ENCODE results near the gene PTGDR. TPM values are rescaled to one million over a fixed set of nuclear protein-coding genes. Genes with fewer than 3 reads are reported as not detected.

PTGDR gene, protein sequence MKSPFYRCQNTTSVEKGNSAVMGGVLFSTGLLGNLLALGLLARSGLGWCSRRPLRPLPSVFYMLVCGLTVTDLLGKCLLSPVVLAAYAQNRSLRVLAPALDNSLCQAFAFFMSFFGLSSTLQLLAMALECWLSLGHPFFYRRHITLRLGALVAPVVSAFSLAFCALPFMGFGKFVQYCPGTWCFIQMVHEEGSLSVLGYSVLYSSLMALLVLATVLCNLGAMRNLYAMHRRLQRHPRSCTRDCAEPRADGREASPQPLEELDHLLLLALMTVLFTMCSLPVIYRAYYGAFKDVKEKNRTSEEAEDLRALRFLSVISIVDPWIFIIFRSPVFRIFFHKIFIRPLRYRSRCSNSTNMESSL
- 0.23 TPM in 1 of 2 replicates, not detected in the other for total RNA-seq (2014; rRNA removed; shearing (Covaris generic))
- 0.06 TPM in 1 of 2 replicates, not detected in the other for polyA plus RNA-seq (2016; fragmentation: Nextera tagmentation; extraction: Ambion mirVana)
- long read RNA-seq, partial matches to known transcripts: 0 of 2 reads
- long read RNA-seq, other reads (novel, unspliced or antisense): 2 of 2 reads

DNA sequence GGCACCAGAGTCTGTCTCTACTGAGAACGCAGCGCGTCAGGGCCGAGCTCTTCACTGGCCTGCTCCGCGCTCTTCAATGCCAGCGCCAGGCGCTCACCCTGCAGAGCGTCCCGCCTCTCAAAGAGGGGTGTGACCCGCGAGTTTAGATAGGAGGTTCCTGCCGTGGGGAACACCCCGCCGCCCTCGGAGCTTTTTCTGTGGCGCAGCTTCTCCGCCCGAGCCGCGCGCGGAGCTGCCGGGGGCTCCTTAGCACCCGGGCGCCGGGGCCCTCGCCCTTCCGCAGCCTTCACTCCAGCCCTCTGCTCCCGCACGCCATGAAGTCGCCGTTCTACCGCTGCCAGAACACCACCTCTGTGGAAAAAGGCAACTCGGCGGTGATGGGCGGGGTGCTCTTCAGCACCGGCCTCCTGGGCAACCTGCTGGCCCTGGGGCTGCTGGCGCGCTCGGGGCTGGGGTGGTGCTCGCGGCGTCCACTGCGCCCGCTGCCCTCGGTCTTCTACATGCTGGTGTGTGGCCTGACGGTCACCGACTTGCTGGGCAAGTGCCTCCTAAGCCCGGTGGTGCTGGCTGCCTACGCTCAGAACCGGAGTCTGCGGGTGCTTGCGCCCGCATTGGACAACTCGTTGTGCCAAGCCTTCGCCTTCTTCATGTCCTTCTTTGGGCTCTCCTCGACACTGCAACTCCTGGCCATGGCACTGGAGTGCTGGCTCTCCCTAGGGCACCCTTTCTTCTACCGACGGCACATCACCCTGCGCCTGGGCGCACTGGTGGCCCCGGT, at the start of gene PTGDR:
Gene PTGDR, plus strand, starts transcription at position 198 of the 778 bp plus-strand sequence. Its CDS starts 117 bp downstream, at position 315.
- H3K27ac ChIP-seq (ENCODE audit: low read depth): no peak within 1 kb of the TSS
- peak within 1 kb of the TSS; percentile 94 for H3K4me2 ChIP-seq
- no peaks in the 10 kb centered on the region for H3F3A ChIP-seq (replicated peaks; ENCODE audit: low read depth)
- peaks cover 17% of the 10 kb centered on the region for H3K4me1 ChIP-seq (ENCODE audit: insufficient read depth)
- H3K9me2 ChIP-seq (ENCODE audit: insufficient read depth): no peaks in the 10 kb centered on the region
- peaks cover 63% of the 10 kb centered on the region for H3K27me3 ChIP-seq (ENCODE audit: insufficient read depth)
- peak within 1 kb of the TSS; percentile 86 for H3K4me3 Mint-ChIP-seq
- no peak within 1 kb of the TSS for H3K27ac Mint-ChIP-seq
- TF ChIP-seq EZH2 (IDR thresholded peaks at IDR 0.05; ENCODE audit: low read depth, unreplicated experiment): peak; percentile 75
- peak; percentile 59 for TF ChIP-seq EZH2phosphoT487 (IDR thresholded peaks at IDR 0.05; ENCODE audit: unreplicated experiment)
- TF ChIP-seq ZNF331 (CRISPR knock-in tag; IDR thresholded peaks at IDR 0.05; ENCODE audit: low read depth): no peak
- no peaks in the 10 kb centered on the region for H3K9me3 Mint-ChIP-seq
- H3K36me3 Mint-ChIP-seq (ENCODE audit: low read depth): no peaks in the 10 kb centered on the region; the same call in 2 of the 3 replicates
- H3K36me3 ChIP-seq (ENCODE audit: insufficient read depth): no peaks in the 10 kb centered on the region
- peaks cover 46% of the 10 kb centered on the region for H3K27me3 Mint-ChIP-seq (ENCODE audit: insufficient read depth, low read depth, poor library complexity)
- peak within 1 kb of the TSS; percentile 99 for H2AFZ ChIP-seq
- DNase-seq (ENCODE audit: low spot score) (peak; percentile 76), ATAC-seq (peak; percentile 82)
- H4K20me1 ChIP-seq (replicated peaks; ENCODE audit: insufficient read depth): no peaks in the 10 kb centered on the region
- H3K4me3 ChIP-seq: peak within 1 kb of the TSS; percentile 75
- H3K79me2 ChIP-seq (replicated peaks; ENCODE audit: insufficient read depth): no peaks in the 10 kb centered on the region
- H3K4me1 Mint-ChIP-seq: peaks cover 26% of the 10 kb centered on the region

DNA sequence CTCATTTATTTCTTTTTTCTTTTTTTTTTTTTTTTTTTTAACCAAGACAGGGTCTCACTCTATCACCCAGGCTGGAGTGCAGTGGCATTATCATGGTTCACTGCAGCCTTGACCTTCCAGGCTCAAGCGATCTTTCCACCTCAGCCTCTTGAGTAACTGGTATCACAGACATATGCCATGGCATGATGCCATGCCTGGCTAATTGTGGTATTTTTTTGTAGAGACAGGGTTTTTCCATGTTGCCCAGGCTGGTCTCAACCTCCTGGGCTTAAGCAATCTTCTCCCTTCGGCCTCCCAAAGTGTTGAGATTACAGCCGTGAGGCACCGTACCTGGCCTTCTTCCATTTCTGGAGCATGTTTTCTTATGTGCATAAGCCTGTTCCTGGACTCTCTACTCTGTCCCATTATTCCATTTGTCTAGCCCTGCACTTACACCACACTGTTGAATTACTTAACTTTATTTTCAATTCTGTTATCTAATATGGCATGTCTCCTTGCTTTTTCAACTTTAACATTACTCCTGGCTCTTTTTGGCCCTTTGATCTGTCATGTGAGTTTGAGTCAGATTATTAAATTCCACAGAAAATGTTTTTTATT, 47.9 kb upstream of the PTGDR start:
- no peaks in the 10 kb centered on the region for H3K36me3 Mint-ChIP-seq (ENCODE audit: low read depth)
- TF ChIP-seq, protein P1, sequence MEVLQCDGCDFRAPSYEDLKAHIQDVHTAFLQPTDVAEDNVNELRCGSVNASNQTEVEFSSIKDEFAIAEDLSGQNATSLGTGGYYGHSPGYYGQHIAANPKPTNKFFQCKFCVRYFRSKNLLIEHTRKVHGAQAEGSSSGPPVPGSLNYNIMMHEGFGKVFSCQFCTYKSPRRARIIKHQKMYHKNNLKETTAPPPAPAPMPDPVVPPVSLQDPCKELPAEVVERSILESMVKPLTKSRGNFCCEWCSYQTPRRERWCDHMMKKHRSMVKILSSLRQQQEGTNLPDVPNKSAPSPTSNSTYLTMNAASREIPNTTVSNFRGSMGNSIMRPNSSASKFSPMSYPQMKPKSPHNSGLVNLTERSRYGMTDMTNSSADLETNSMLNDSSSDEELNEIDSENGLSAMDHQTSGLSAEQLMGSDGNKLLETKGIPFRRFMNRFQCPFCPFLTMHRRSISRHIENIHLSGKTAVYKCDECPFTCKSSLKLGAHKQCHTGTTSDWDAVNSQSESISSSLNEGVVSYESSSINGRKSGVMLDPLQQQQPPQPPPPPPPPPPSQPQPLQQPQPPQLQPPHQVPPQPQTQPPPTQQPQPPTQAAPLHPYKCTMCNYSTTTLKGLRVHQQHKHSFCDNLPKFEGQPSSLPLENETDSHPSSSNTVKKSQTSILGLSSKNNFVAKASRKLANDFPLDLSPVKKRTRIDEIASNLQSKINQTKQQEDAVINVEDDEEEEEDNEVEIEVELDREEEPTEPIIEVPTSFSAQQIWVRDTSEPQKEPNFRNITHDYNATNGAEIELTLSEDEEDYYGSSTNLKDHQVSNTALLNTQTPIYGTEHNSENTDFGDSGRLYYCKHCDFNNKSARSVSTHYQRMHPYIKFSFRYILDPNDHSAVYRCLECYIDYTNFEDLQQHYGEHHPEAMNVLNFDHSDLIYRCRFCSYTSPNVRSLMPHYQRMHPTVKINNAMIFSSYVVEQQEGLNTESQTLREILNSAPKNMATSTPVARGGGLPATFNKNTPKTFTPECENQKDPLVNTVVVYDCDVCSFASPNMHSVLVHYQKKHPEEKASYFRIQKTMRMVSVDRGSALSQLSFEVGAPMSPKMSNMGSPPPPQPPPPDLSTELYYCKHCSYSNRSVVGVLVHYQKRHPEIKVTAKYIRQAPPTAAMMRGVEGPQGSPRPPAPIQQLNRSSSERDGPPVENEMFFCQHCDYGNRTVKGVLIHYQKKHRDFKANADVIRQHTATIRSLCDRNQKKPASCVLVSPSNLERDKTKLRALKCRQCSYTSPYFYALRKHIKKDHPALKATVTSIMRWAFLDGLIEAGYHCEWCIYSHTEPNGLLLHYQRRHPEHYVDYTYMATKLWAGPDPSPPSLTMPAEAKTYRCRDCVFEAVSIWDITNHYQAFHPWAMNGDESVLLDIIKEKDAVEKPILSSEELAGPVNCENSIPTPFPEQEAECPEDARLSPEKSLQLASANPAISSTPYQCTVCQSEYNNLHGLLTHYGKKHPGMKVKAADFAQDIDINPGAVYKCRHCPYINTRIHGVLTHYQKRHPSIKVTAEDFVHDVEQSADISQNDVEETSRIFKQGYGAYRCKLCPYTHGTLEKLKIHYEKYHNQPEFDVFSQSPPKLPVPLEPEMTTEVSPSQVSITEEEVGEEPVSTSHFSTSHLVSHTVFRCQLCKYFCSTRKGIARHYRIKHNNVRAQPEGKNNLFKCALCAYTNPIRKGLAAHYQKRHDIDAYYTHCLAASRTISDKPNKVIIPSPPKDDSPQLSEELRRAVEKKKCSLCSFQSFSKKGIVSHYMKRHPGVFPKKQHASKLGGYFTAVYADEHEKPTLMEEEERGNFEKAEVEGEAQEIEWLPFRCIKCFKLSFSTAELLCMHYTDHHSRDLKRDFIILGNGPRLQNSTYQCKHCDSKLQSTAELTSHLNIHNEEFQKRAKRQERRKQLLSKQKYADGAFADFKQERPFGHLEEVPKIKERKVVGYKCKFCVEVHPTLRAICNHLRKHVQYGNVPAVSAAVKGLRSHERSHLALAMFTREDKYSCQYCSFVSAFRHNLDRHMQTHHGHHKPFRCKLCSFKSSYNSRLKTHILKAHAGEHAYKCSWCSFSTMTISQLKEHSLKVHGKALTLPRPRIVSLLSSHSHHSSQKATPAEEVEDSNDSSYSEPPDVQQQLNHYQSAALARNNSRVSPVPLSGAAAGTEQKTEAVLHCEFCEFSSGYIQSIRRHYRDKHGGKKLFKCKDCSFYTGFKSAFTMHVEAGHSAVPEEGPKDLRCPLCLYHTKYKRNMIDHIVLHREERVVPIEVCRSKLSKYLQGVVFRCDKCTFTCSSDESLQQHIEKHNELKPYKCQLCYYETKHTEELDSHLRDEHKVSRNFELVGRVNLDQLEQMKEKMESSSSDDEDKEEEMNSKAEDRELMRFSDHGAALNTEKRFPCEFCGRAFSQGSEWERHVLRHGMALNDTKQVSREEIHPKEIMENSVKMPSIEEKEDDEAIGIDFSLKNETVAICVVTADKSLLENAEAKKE (CRISPR knock-in tag; IDR thresholded peaks at IDR 0.05): no peak
- TF ChIP-seq, protein P2, sequence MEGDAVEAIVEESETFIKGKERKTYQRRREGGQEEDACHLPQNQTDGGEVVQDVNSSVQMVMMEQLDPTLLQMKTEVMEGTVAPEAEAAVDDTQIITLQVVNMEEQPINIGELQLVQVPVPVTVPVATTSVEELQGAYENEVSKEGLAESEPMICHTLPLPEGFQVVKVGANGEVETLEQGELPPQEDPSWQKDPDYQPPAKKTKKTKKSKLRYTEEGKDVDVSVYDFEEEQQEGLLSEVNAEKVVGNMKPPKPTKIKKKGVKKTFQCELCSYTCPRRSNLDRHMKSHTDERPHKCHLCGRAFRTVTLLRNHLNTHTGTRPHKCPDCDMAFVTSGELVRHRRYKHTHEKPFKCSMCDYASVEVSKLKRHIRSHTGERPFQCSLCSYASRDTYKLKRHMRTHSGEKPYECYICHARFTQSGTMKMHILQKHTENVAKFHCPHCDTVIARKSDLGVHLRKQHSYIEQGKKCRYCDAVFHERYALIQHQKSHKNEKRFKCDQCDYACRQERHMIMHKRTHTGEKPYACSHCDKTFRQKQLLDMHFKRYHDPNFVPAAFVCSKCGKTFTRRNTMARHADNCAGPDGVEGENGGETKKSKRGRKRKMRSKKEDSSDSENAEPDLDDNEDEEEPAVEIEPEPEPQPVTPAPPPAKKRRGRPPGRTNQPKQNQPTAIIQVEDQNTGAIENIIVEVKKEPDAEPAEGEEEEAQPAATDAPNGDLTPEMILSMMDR (conservative IDR thresholded peaks at IDR 0.05; ENCODE audit: low read depth in 2 of 2): no peak
- no peak for TF ChIP-seq ZNF331 (CRISPR knock-in tag; IDR thresholded peaks at IDR 0.05; ENCODE audit: low read depth)
- no peak for TF ChIP-seq ZNF114 (CRISPR knock-in tag; IDR thresholded peaks at IDR 0.05)
- no peak for TF ChIP-seq EZH2phosphoT487 (IDR thresholded peaks at IDR 0.05; ENCODE audit: unreplicated experiment)
- no peak for TF ChIP-seq POLR2AphosphoS5 (IDR thresholded peaks at IDR 0.05; ENCODE audit: low read depth)
- Histone ChIP-seq H3K79me2 (replicated peaks; ENCODE audit: insufficient read depth) (no peaks in the 10 kb centered on the region), H2AFZ (no peak overlapping the region), H3K4me1 (ENCODE audit: insufficient read depth) (no peaks in the 10 kb centered on the region), H4K20me1 (replicated peaks; ENCODE audit: insufficient read depth) (no peaks in the 10 kb centered on the region), H3K9me2 (ENCODE audit: insufficient read depth) (no peaks in the 10 kb centered on the region), H3K4me3 (no peak overlapping the region), H3K27ac (ENCODE audit: low read depth) (no peak overlapping the region), H3K4me2 (no peak overlapping the region), H3K27me3 (ENCODE audit: insufficient read depth) (no peaks in the 10 kb centered on the region), H3F3A (replicated peaks; ENCODE audit: low read depth) (no peaks in the 10 kb centered on the region), H3K36me3 (ENCODE audit: insufficient read depth) (no peaks in the 10 kb centered on the region)
- peaks cover 4% of the 10 kb centered on the region for H3K27me3 Mint-ChIP-seq (ENCODE audit: insufficient read depth, low read depth, poor library complexity)
- ATAC-seq (no peak), DNase-seq (ENCODE audit: low spot score) (no peak)
- H3K9me3 Mint-ChIP-seq: no peaks in the 10 kb centered on the region
- no peak overlapping the region for H3K27ac Mint-ChIP-seq
- H3K4me1 Mint-ChIP-seq: peaks cover 6% of the 10 kb centered on the region; the same call in 1 of the 3 replicates
- no peak overlapping the region for H3K4me3 Mint-ChIP-seq

All from GM23338 (cell line).